IMR-90 (cell line): ENCODE data around the gene ATG9A. TPM values are rescaled to one million over a fixed set of nuclear protein-coding genes. Genes with fewer than 3 reads are reported as not detected.

Experiments
- ATAC-seq: fragments of 200-7000 bp; cut with Tn5 transposase; 2 replicates; pipeline ENCODE4 v1.9.1; 2020; ENCODE audit warnings: low read depth, mild to moderate bottlenecking, moderate library complexity
- BruUV-seq: library from RNA; stranded (reverse); fragments of 400-500 nt; replicated peaks from 2 replicates; lab custom pipeline; 2021; lab: Mats Ljungman, UMichigan
- CTCF ChIA-PET: fragments of 300-600 bp; formaldehyde crosslinking; extraction: SDS; loops from one replicate; lab custom pipeline; 2021; ENCODE audit warnings: antibody characterized with exemption; lab: Yijun Ruan, JAX
- POLR2A ChIA-PET: fragments of 300-600 bp; sonication (Branson Sonifier 250); formaldehyde crosslinking; loops from one replicate; lab custom pipeline; 2022; ENCODE audit warnings: antibody characterized with exemption; ENCODE audit not compliant: unreplicated experiment; lab: Charles Lee
- DNase-seq: peaks from one replicate; pipeline ENCODE4 v3.0.0; 2013
- H2AFZ ChIP-seq: replicated peaks from 2 replicates; pipeline ENCODE3; 2013; ENCODE audit warnings: low read length, mild to moderate bottlenecking; ENCODE audit not compliant: poor library complexity
- H2AK5ac ChIP-seq: 2 replicates; pipeline ENCODE4 v1.6.1; 2013; ENCODE audit warnings: low read depth, low read length, inconsistent platforms
- H2AK9ac ChIP-seq: replicated peaks from 2 replicates; pipeline ENCODE3; 2013; ENCODE audit warnings: mild to moderate bottlenecking, low read depth, low read length, moderate library complexity; ENCODE audit not compliant: poor library complexity
- H2BK120ac ChIP-seq: 2 replicates; pipeline ENCODE4 v1.6.1; 2013; ENCODE audit warnings: low read depth, low read length, inconsistent platforms
- H2BK15ac ChIP-seq: 3 replicates; pipeline ENCODE4 v1.6.1; 2013; ENCODE audit warnings: low read depth, low read length, inconsistent platforms
- H2BK20ac ChIP-seq: 2 replicates; pipeline ENCODE4 v1.6.1; 2013; ENCODE audit warnings: low read depth, mild to moderate bottlenecking, inconsistent platforms, low read length, moderate library complexity
- H2BK5ac ChIP-seq: 2 replicates; pipeline ENCODE4 v1.6.1; 2013; ENCODE audit warnings: mild to moderate bottlenecking, low read depth, low read length, inconsistent platforms; ENCODE audit not compliant: poor library complexity, severe bottlenecking
- H3K14ac ChIP-seq: replicated peaks from 2 replicates; pipeline ENCODE4 v1.6.1; 2013; ENCODE audit warnings: low read depth, low read length, inconsistent platforms
- H3K18ac ChIP-seq: 2 replicates; pipeline ENCODE4 v1.6.1; 2013; ENCODE audit warnings: low read depth, low read length, control low read depth
- H3K23ac ChIP-seq: 2 replicates; pipeline ENCODE4 v1.6.1; 2013; ENCODE audit warnings: low read depth, low read length, inconsistent platforms
- H3K27ac ChIP-seq: 2 replicates; pipeline ENCODE4 v1.5.1; 2013; ENCODE audit warnings: mild to moderate bottlenecking, control low read depth, low read length; ENCODE audit not compliant: insufficient read depth
- H3K27me3 ChIP-seq: 2 replicates; pipeline ENCODE4 v1.6.1; 2013; ENCODE audit warnings: low read length; ENCODE audit not compliant: control insufficient read depth, insufficient read depth
- H3K36me3 ChIP-seq: 2 replicates; pipeline ENCODE4 v1.6.1; 2013; ENCODE audit warnings: low read length, mixed read lengths; ENCODE audit not compliant: control insufficient read depth, insufficient read depth
- H3K4ac ChIP-seq: 2 replicates; pipeline ENCODE4 v1.6.1; 2013; ENCODE audit warnings: low read depth, low read length, inconsistent platforms
- H3K4me1 ChIP-seq: 2 replicates; pipeline ENCODE4 v1.6.1; 2013; ENCODE audit warnings: low read length, mixed read lengths; ENCODE audit not compliant: control insufficient read depth, insufficient read depth
- H3K4me2 ChIP-seq: 2 replicates; pipeline ENCODE4 v1.6.1; 2013; ENCODE audit warnings: low read depth, mild to moderate bottlenecking, control low read depth, low read length, moderate library complexity
- H3K4me3 ChIP-seq: 2 replicates; pipeline ENCODE4 v1.5.1; 2013; ENCODE audit warnings: low read depth, mild to moderate bottlenecking, control low read depth, low read length, moderate library complexity; ENCODE audit not compliant: insufficient read depth
- H3K56ac ChIP-seq: 2 replicates; pipeline ENCODE4 v1.6.1; 2013; ENCODE audit warnings: low read length, inconsistent platforms; ENCODE audit not compliant: insufficient read depth; ENCODE audit errors: extremely low read depth
- H3K79me1 ChIP-seq, 2 experiments: 2 replicates each; pipeline ENCODE4 v1.6.1; 2013; ENCODE audit warnings: low read length in 2 of 2, inconsistent platforms in 1 of 2, low read depth in 1 of 2
- H3K9ac ChIP-seq: 2 replicates; pipeline ENCODE4 v1.6.1; 2013; ENCODE audit warnings: low read depth, low read length, control low read depth
- H3K9me1 ChIP-seq: 2 replicates; pipeline ENCODE4 v1.6.1; 2013; ENCODE audit warnings: low read length, inconsistent platforms; ENCODE audit not compliant: insufficient read depth
- H3K9me3 ChIP-seq: 2 replicates; pipeline ENCODE4 v1.6.1; 2013; ENCODE audit warnings: low read length; ENCODE audit not compliant: control insufficient read depth, insufficient read depth
- H4K20me1 ChIP-seq: 2 replicates; pipeline ENCODE4 v1.6.1; 2013; ENCODE audit warnings: low read length, inconsistent platforms; ENCODE audit not compliant: insufficient read depth
- H4K5ac ChIP-seq: 2 replicates; pipeline ENCODE4 v1.6.1; 2013; ENCODE audit warnings: mild to moderate bottlenecking, low read depth, low read length, control low read depth
- H4K8ac ChIP-seq, 2 experiments: 2 replicates each; pipeline ENCODE4 v1.6.1; 2013; ENCODE audit warnings: low read depth in 2 of 2, low read length in 2 of 2, control low read depth in 1 of 2, inconsistent platforms in 1 of 2
- H4K91ac ChIP-seq: 2 replicates; pipeline ENCODE4 v1.6.1; 2013; ENCODE audit warnings: low read depth, low read length, inconsistent platforms; ENCODE audit not compliant: insufficient read depth
- BHLHE40 ChIP-seq: fragments of 150-350 bp; IDR thresholded peaks from 2 replicates; pipeline ENCODE4 v1.6.1; 2016; ENCODE audit warnings: mild to moderate bottlenecking, low read depth, low read length
- CHD1 ChIP-seq: IDR thresholded peaks from 2 replicates; pipeline ENCODE4 v1.6.1; 2012; ENCODE audit warnings: low read depth, low read length, improper control_type of control experiment
- ELK1 ChIP-seq: fragments of 150-350 bp; IDR thresholded peaks from 2 replicates; pipeline ENCODE4 v1.6.1; 2016; ENCODE audit warnings: low read depth, mild to moderate bottlenecking, low read length, moderate library complexity, borderline replicate concordance
- RAD21 ChIP-seq: IDR thresholded peaks from 2 replicates; pipeline ENCODE4 v1.6.1; 2012; ENCODE audit warnings: low read length, improper control_type of control experiment
- RCOR1 ChIP-seq: IDR thresholded peaks from 2 replicates; pipeline ENCODE4 v1.6.1; 2012; ENCODE audit warnings: mild to moderate bottlenecking, low read length, improper control_type of control experiment; ENCODE audit not compliant: insufficient replicate concordance
- SMC3 ChIP-seq: fragments of 150-350 bp; IDR thresholded peaks from 2 replicates; pipeline ENCODE4 v1.6.1; 2016; ENCODE audit warnings: low read depth, mild to moderate bottlenecking, antibody characterized with exemption, low read length, moderate library complexity
- USF2 ChIP-seq: fragments of 150-350 bp; IDR thresholded peaks from 2 replicates; pipeline ENCODE4 v1.6.1; 2017; ENCODE audit warnings: mild to moderate bottlenecking, antibody characterized with exemption, low read length, low read depth
- WGBS, 2 experiments: methylation state at CpG; one replicate each; pipeline versions ENCODE4 v1.1.5 to v1.1.7; 2013; ENCODE audit warnings: missing lambda C conversion rate in 2 of 2; ENCODE audit not compliant: insufficient read length in 1 of 2; ENCODE audit errors: extremely low coverage in 2 of 2; 5-methylcytosine and 5-hydroxymethylcytosine counted together
- dilution Hi-C: fragments of 300-500 bp; cut with HindIII; formaldehyde crosslinking; loops from one replicate; pipeline ENCODE4 v1.14.3; 2018; ENCODE audit warnings: low sequenced_read_pairs; ENCODE audit not compliant: unreplicated experiment
- in situ Hi-C: fragments of 300-500 bp; cut with MboI; formaldehyde crosslinking; loops from 3 replicates; pipeline ENCODE4 v1.14.3; 2019; ENCODE audit warnings: low sequenced_read_pairs, inconsistent platforms, mixed read lengths
- intact Hi-C: fragments of 100-400 bp; cut with micrococcal nuclease; formaldehyde crosslinking; loops from 2 replicates; pipeline ENCODE4 v1.10.0; 2022
- polyA plus RNA-seq, 3 experiments: library from polyadenylated mRNA; depleted of rRNA; stranded (reverse); fragments of >200 nt; gene quantifications; 2 replicates each; pipeline ENCODE4 v1.2.3, GENCODE V29; 2012; ENCODE audit warnings: low replicate concordance in 1 of 3
- total RNA-seq: library from RNA; depleted of rRNA; stranded (reverse); fragments of >200 nt; gene quantifications from 2 replicates; pipeline ENCODE4 v1.2.3, GENCODE V29; 2012
- TF ChIP-seq, protein P1 (sequence below): conservative IDR thresholded peaks from 2 replicates; pipeline ENCODE4 v1.5.1; 2012; ENCODE audit warnings: mild to moderate bottlenecking, low read depth, low read length, improper control_type of control experiment

Gene ATG9A
- total and polyA plus RNA-seq, 2 of the 4 experiments (the other 2 are of a cell fraction): 35.1 to 58.3 TPM

GRCh38 chr2:219209236-219210195 is 19.9 kb downstream of the ATG9A start:
- Histone ChIP-seq H4K8ac (no peak overlapping the region), H3K56ac (no peak overlapping the region), H3K9me3 (no peaks in the 10 kb centered on the region), H3K36me3 (peaks cover 49% of the 10 kb centered on the region), H3K4ac (no peak overlapping the region), H3K27me3 (no peaks in the 10 kb centered on the region), H3K79me1 (peaks cover 5 to 23% of the 10 kb centered on the region in 2 experiments; a peak in 3 of 4 replicates), H4K91ac (no peak overlapping the region), H3K23ac (no peak overlapping the region), H3K18ac (no peak overlapping the region), H3K27ac (no peak overlapping the region), H2BK20ac (no peak overlapping the region), H3K9ac (no peak overlapping the region), H2AK9ac (no peak overlapping the region), H2AK5ac (no peak overlapping the region), H4K5ac (no peak overlapping the region), H3K4me1 (peaks cover 16% of the 10 kb centered on the region), H2BK15ac (no peak overlapping the region), H2BK120ac (no peak overlapping the region), H3K9me1 (peaks cover 8% of the 10 kb centered on the region; the same call in 1 of the 2 replicates), H3K4me3 (no peak overlapping the region), H2BK5ac (no peak overlapping the region), H2AFZ (peak overlapping the region; percentile 46), H4K20me1 (peaks cover 9% of the 10 kb centered on the region; the same call in 1 of the 2 replicates), H3K4me2 (no peak overlapping the region), H3K14ac (no peak overlapping the region)
- ATAC-seq: no peak
- WGBS, 2 experiments: 90% methylated on average over 2 of the region's 18 CpGs; no CpG with 5 or more reads in 1 of the 2 experiments
- CTCF ChIA-PET: no interaction called here
- no TSS peak for BruUV-seq
- POLR2A ChIA-PET: no interaction called here
- TF ChIP-seq RCOR1: no peak
- TF ChIP-seq BHLHE40: no peak
- TF ChIP-seq, protein P1, sequence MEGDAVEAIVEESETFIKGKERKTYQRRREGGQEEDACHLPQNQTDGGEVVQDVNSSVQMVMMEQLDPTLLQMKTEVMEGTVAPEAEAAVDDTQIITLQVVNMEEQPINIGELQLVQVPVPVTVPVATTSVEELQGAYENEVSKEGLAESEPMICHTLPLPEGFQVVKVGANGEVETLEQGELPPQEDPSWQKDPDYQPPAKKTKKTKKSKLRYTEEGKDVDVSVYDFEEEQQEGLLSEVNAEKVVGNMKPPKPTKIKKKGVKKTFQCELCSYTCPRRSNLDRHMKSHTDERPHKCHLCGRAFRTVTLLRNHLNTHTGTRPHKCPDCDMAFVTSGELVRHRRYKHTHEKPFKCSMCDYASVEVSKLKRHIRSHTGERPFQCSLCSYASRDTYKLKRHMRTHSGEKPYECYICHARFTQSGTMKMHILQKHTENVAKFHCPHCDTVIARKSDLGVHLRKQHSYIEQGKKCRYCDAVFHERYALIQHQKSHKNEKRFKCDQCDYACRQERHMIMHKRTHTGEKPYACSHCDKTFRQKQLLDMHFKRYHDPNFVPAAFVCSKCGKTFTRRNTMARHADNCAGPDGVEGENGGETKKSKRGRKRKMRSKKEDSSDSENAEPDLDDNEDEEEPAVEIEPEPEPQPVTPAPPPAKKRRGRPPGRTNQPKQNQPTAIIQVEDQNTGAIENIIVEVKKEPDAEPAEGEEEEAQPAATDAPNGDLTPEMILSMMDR: no peak
- no peak for TF ChIP-seq CHD1
- TF ChIP-seq USF2: no peak
- TF ChIP-seq RAD21: no peak
- TF ChIP-seq ELK1: no peak
- no peak for TF ChIP-seq SMC3
- in situ Hi-C loops (loop anchor here (5.0 kb wide), 1 partner anchor 37 kb away; the partner anchor contains the start of gene SLC23A3), intact Hi-C loops (no loop called here), dilution Hi-C loops (no loop called here)
- DNase-seq: no peak
